T-cell (primary cell): ENCODE results near the gene NPR1. TPM values are rescaled to one million over a fixed set of nuclear protein-coding genes. Genes with fewer than 3 reads are reported as not detected.
"Not testable (repeated sequence)": the region's sequence is repeated elsewhere in the genome, so short reads cannot be mapped to it uniquely, and the experiment has no call there.

Experiments used
- ATAC-seq, 4 experiments: fragments of 200-7000 bp in 3 of 4; fragments of 150-1000 bp in 1 of 4; cut with Tn5 transposase; replicated peaks in 1 of 4; 1 replicate in 3 of 4; 2 replicates in 1 of 4; pipeline ENCODE4 v1.10.0; 2021; ENCODE audit warnings: moderate library complexity in 3 of 4, mild to moderate bottlenecking in 2 of 4, moderate number of reproducible peaks in 1 of 4
- CTCF ChIA-PET, 2 donors: fragments of 300-600 bp; sonication (Branson Sonifier 250); formaldehyde crosslinking; loops; one replicate each; lab custom pipeline; 2022; ENCODE audit warnings: antibody characterized with exemption in 2 of 2; lab: Charles Lee
- POLR2A ChIA-PET, 2 donors: fragments of 300-600 bp; sonication (Branson Sonifier 250); formaldehyde crosslinking; loops; one replicate each; lab custom pipeline; 2022; ENCODE audit warnings: antibody characterized with exemption in 2 of 2; lab: Charles Lee
- DNase-seq, 35 experiments: peaks; one replicate each; pipeline versions ENCODE4 v3.0.0 to v3.0.0-alpha.2; 2013 to 2023
- H3K27ac ChIP-seq: one replicate; pipeline ENCODE4 v1.5.1; 2013; ENCODE audit warnings: low read length
- H3K27me3 ChIP-seq, 2 experiments: replicated peaks in 1 of 2; 1 replicate in 1 of 2; 2 replicates in 1 of 2; pipeline versions ENCODE4 v1.6.1 to v1.7.0; 2013; ENCODE audit warnings: low read length in 1 of 2, mixed read lengths in 1 of 2; ENCODE audit not compliant: control insufficient read depth in 2 of 2, insufficient read depth in 2 of 2; ENCODE audit errors: extremely low read depth in 1 of 2
- H3K36me3 ChIP-seq, 2 donors: 1 replicate in 1 of 2; 2 replicates in 1 of 2; pipeline versions ENCODE4 v1.6.1 to v1.7.0; 2013; ENCODE audit warnings: low read length in 1 of 2; ENCODE audit not compliant: control insufficient read depth in 2 of 2, insufficient read depth in 1 of 2; ENCODE audit errors: extremely low read depth in 1 of 2
- H3K4me1 ChIP-seq, 2 experiments: 1 replicate in 1 of 2; 2 replicates in 1 of 2; pipeline versions ENCODE4 v1.6.1 to v1.7.0; 2013; ENCODE audit warnings: low read length in 2 of 2, mixed read lengths in 1 of 2; ENCODE audit not compliant: insufficient read depth in 2 of 2, control insufficient read depth in 1 of 2; ENCODE audit errors: extremely low read depth in 1 of 2
- H3K4me3 ChIP-seq, 2 donors: 1 replicate in 1 of 2; 2 replicates in 1 of 2; pipeline versions ENCODE4 v1.5.1 to v1.7.0; 2013; ENCODE audit warnings: mild to moderate bottlenecking in 2 of 2, low read length in 1 of 2, moderate library complexity in 1 of 2; ENCODE audit not compliant: control insufficient read depth in 1 of 2; ENCODE audit errors: extremely low read depth in 1 of 2
- H3K9me3 ChIP-seq: 2 replicates; pipeline ENCODE4 v1.7.0; 2013
- H3K27ac Mint-ChIP-seq, 2 donors: one replicate each; pipeline ENCODE4 v1.8.0; 2020 to 2021; ENCODE audit warnings: mild to moderate bottlenecking in 2 of 2, mixed read lengths in 2 of 2
- H3K27me3 Mint-ChIP-seq, 2 donors: one replicate each; pipeline ENCODE4 v1.8.0; 2021 to 2022; ENCODE audit warnings: mixed read lengths in 2 of 2
- H3K36me3 Mint-ChIP-seq: one replicate; pipeline ENCODE4 v1.8.0; 2021; ENCODE audit warnings: mixed read lengths
- H3K4me1 Mint-ChIP-seq, 3 donors: one replicate each; pipeline ENCODE4 v1.8.0; 2020 to 2022; ENCODE audit warnings: mixed read lengths in 3 of 3, mild to moderate bottlenecking in 1 of 3
- H3K4me3 Mint-ChIP-seq, 3 donors: one replicate each; pipeline ENCODE4 v1.8.0; 2020 to 2022; ENCODE audit warnings: mild to moderate bottlenecking in 3 of 3, mixed read lengths in 3 of 3, moderate library complexity in 3 of 3
- H3K9me3 Mint-ChIP-seq, 3 donors: one replicate each; pipeline ENCODE4 v1.8.0; 2020 to 2022; ENCODE audit warnings: mixed read lengths in 3 of 3
- WGBS: methylation state at CpG from one replicate; pipeline ENCODE4 v1.1.5; 2013; ENCODE audit warnings: missing lambda C conversion rate; ENCODE audit not compliant: insufficient coverage; 5-methylcytosine and 5-hydroxymethylcytosine counted together
- total RNA-seq, 35 experiments: library from RNA in 6 of 35; stranded (reverse) in 6 of 35; fragments of 120-200 nt in 1 of 35; gene quantifications; one replicate each; pipeline versions ENCODE4 v1.2.1 to v1.2.4 and lab custom pipeline; 2013 to 2026

The NPR1 gene
- total RNA-seq, 5 donors from 2014 or later (not counting 1 experiment from before 2014, with no cell fraction given): 0.23 to 0.44 (median 0.35) TPM; not detected in 2

DNA sequence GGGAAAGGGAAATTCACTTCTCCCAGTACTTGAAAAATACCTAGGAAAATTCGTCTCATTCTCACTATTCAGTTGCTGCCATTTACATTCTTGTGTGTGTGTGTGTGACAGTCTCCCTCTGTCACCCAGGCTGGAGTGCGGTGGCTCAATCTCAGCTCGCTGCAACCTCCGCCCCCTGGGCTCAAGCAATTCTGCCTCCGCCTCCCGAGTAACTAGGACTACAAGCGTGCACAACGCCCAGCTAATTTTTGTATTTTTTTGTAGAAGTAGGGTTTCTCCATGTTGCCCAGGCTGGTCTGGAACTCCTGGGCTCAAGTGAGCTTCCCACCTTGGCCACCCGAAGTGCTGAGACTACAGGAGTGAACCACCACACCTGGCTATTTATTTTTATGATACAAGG lies 18.8 kb upstream of the NPR1 start:
- ChIA-PET POLR2A (interaction anchor here (1.1 to 2.1 kb wide), 2 partner anchors 11 to 25 kb away, joined by 3 to 9 read pairs; partner anchors contain the start of gene CHTOP (in 1 of the 2)), CTCF (interaction anchor here in 1 of 2 donors (2.1 kb wide), 1 partner anchor 26 kb away, joined by 6 read pairs; the partner anchor contains the start of gene CHTOP)
- WGBS: no CpG with 5 or more reads among the region's 9 CpGs
- Histone ChIP-seq H3K4me1 (peaks cover 5 to 22% of the 10 kb centered on the region in 2 experiments), H3K36me3 (peaks cover 17 to 41% of the 10 kb centered on the region in 2 donors), H3K27me3 (no peaks in the 10 kb centered on the region), H3K9me3 (no peaks in the 10 kb centered on the region), H3K27ac (no peak overlapping the region), H3K4me3 (no peak overlapping the region)
- Mint-ChIP-seq H3K36me3 (peaks cover 22% of the 10 kb centered on the region), H3K9me3 (no peaks in the 10 kb centered on the region), H3K27me3 (no peaks in the 10 kb centered on the region), H3K27ac (peak overlapping the region; percentile 93 to 94), H3K4me3 (peak overlapping the region; percentile 92 to 94 (median 94)), H3K4me1 (peaks cover 16 to 18% (median 17%) of the 10 kb centered on the region in 3 donors)
- DNase-seq (no peak), ATAC-seq (no peak)

DNA sequence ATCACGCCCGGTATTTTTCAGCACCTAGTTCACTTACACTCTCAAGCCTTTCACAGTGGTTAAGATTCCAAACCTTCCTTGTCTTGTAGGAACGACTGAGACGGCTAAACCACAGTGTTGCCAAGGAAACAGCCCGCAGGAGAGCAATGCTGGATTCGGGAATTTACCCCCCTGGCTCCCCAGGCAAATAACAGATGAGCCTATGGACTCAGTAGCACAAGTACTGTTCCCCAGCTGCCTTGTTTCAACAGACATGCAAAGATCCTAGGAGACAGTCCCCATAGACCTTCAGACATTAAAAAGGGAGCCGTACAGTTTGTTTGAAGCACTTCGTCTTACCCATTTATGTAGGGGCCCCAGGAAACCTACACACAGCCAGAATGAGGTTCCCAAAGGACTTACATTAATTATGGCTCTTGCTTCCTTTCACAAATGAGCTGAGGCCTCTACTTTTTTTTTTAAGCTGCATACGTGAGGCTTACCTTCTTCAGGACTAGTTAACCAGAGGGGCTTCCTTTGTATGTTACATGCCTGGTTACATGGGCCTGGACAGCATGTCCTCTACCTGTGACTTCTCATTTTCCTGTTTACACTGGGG lies 17.3 kb upstream of the NPR1 start:
- H3K4me3 ChIP-seq: no peak overlapping the region
- ChIA-PET CTCF (no interaction called here), POLR2A (no interaction called here)
- ATAC-seq (no peak), DNase-seq (no peak)
- H3K4me1 Mint-ChIP-seq: peaks cover 16 to 18% (median 18%) of the 10 kb centered on the region in 3 donors
- no peak overlapping the region for H3K27ac ChIP-seq
- H3K9me3 ChIP-seq: no peaks in the 10 kb centered on the region
- H3K4me3 Mint-ChIP-seq: peak overlapping the region in 2 of 3 donors; percentile 27 to 31
- 76% methylated on average over 6 of the region's 9 CpGs for WGBS
- no peaks in the 10 kb centered on the region for H3K27me3 Mint-ChIP-seq
- no peaks in the 10 kb centered on the region for H3K9me3 Mint-ChIP-seq
- no peaks in the 10 kb centered on the region for H3K27me3 ChIP-seq
- H3K4me1 ChIP-seq: peaks cover 5 to 22% of the 10 kb centered on the region in 2 experiments
- H3K27ac Mint-ChIP-seq: no peak overlapping the region
- H3K36me3 Mint-ChIP-seq: peaks cover 35% of the 10 kb centered on the region
- peaks cover 23 to 57% of the 10 kb centered on the region in 2 donors for H3K36me3 ChIP-seq

DNA sequence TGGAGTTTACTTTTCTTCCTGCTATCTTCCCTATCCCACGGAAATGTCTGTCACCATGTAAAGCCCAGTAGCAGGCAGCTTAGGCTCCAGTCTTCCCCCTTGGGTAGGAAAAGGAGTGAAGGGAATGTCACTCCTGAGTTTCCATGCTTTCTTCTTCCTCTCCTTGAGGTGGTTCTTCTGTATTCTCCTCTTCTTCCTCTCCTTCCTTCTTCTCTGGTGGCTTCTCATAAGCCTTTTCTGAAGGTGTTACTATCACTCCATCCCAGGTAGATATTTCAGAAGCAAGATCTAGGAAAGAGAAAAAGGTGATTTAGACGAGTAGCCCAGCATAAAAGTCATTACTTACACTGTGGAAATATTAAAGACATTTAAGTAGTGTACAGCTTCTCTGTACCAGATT lies 16.2 kb upstream of the NPR1 start:
- Histone ChIP-seq H3K27me3 (no peaks in the 10 kb centered on the region), H3K4me1 (peaks cover 5 to 22% of the 10 kb centered on the region in 2 experiments), H3K36me3 (peaks cover 28 to 67% of the 10 kb centered on the region in 2 donors), H3K4me3 (no peak overlapping the region), H3K27ac (no peak overlapping the region), H3K9me3 (no peaks in the 10 kb centered on the region)
- ChIA-PET CTCF (interaction anchor here in 1 of 2 donors (0.8 kb wide), 1 partner anchor 29 kb away, joined by 3 read pairs; no protein-coding TSS in a partner anchor), POLR2A (no interaction called here)
- Mint-ChIP-seq H3K4me3 (no peak overlapping the region), H3K36me3 (peaks cover 40% of the 10 kb centered on the region), H3K9me3 (no peaks in the 10 kb centered on the region), H3K4me1 (peaks cover 16 to 18% (median 18%) of the 10 kb centered on the region in 3 donors), H3K27ac (no peak overlapping the region), H3K27me3 (no peaks in the 10 kb centered on the region)
- ATAC-seq: no peak
- no CpG with 5 or more reads among the region's 2 CpGs for WGBS
- no peak for DNase-seq

DNA sequence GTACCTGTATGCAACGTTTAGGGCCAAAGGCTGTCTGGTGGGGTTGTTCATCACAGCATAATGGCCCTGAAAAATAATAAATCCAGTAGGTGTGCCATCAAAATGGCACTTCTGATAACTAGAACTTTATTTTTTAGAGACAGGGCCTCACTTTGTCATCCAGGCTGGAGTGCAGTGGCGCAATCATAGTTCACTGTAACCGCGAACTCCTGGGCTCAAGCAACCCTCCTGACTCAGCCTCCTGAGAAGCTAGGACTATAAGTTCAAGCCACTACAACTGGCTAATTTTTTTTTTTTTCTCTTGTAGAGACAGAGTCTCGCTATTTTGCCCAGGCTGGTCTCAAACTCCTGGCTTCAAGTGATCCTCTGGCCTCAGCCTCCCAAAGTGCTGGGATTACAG lies 15.3 kb upstream of the NPR1 start:
- peaks cover 50% of the 10 kb centered on the region for H3K36me3 Mint-ChIP-seq
- ATAC-seq (no peak), DNase-seq (no peak)
- H3K4me1 ChIP-seq: peaks cover 8 to 17% of the 10 kb centered on the region in 2 experiments
- POLR2A ChIA-PET: no interaction called here
- no peak overlapping the region for H3K4me3 Mint-ChIP-seq
- 69% methylated on average over 2 of the region's 5 CpGs for WGBS
- no peaks in the 10 kb centered on the region for H3K27me3 ChIP-seq
- H3K4me3 ChIP-seq: no peak overlapping the region
- H3K27ac Mint-ChIP-seq: no peak overlapping the region
- H3K9me3 Mint-ChIP-seq: no peaks in the 10 kb centered on the region
- H3K27me3 Mint-ChIP-seq: no peaks in the 10 kb centered on the region
- no peaks in the 10 kb centered on the region for H3K9me3 ChIP-seq
- H3K27ac ChIP-seq: no peak overlapping the region
- H3K4me1 Mint-ChIP-seq: peaks cover 24 to 26% (median 25%) of the 10 kb centered on the region in 3 donors
- CTCF ChIA-PET: interaction anchor here in 1 of 2 donors (0.6 kb wide), 1 partner anchor 9 kb away, joined by 6 read pairs; no protein-coding TSS in a partner anchor
- H3K36me3 ChIP-seq: peaks cover 34 to 77% of the 10 kb centered on the region in 2 donors

DNA sequence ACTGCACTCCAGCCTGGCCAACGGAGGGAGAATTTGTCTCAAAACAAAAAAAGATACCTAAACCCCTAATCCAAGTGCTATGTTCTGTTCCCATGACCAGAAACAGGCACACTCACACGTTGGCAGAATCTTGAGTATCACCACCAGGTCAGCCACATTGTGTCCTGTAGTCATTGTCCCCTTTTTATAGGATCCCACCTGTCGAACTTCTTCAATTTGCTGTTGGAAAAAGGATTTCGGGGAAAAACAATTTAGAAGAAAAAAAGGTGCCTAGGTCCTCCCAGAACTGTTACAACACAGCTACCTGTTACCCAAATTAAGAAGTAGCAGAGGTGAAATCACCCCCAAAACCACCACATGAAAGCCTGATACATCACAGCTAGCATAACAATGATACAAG lies 11.0 kb upstream of the NPR1 start:
- no peak overlapping the region for H3K4me3 Mint-ChIP-seq
- H3K27ac ChIP-seq: no peak overlapping the region
- no peak overlapping the region for H3K27ac Mint-ChIP-seq
- CTCF ChIA-PET: no interaction called here
- no peaks in the 10 kb centered on the region for H3K9me3 ChIP-seq
- no peak for ATAC-seq
- peaks cover 15 to 25% of the 10 kb centered on the region in 2 experiments for H3K4me1 ChIP-seq
- DNase-seq: no peak
- no peak overlapping the region for H3K4me3 ChIP-seq
- H3K9me3 Mint-ChIP-seq: no peaks in the 10 kb centered on the region
- POLR2A ChIA-PET: no interaction called here
- H3K36me3 ChIP-seq: peaks cover 31 to 62% of the 10 kb centered on the region in 2 donors
- no peaks in the 10 kb centered on the region for H3K27me3 Mint-ChIP-seq
- H3K4me1 Mint-ChIP-seq: peaks cover 12 to 32% (median 27%) of the 10 kb centered on the region in 3 donors
- H3K27me3 ChIP-seq: no peaks in the 10 kb centered on the region
- WGBS: 100% methylated on average over 1 of the region's 4 CpGs
- peaks cover 46% of the 10 kb centered on the region for H3K36me3 Mint-ChIP-seq

DNA sequence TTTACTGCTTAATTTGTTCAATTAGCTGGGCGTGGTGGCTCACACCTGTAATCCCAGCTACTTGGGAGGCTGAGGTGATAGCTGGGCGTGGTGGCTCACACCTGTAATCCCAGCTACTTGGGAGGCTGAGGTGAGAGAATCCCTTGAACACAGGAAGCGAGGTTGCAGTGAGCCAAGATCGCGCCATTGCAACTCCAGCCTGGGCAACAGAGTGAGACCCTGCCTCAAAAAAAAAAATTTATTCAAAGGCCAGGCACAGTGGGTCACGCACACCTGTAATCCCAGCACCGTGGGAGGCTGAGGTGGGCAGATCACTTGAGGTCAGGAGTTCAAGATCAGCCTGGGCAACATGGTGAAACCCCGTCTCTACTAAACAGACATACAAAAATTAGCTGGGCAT lies 9.8 kb upstream of the NPR1 start:
- peaks cover 15 to 25% of the 10 kb centered on the region in 2 experiments for H3K4me1 ChIP-seq
- H3K9me3 Mint-ChIP-seq, H3K27ac ChIP-seq, H3K27ac Mint-ChIP-seq, H3K4me3 ChIP-seq, DNase-seq, H3K9me3 ChIP-seq, H3K27me3 Mint-ChIP-seq, ATAC-seq, H3K27me3 ChIP-seq, POLR2A ChIA-PET, CTCF ChIA-PET: not testable (repeated sequence)
- Mint-ChIP-seq H3K4me1 (peaks cover 12 to 32% (median 27%) of the 10 kb centered on the region in 3 donors), H3K4me3 (peak overlapping the region in 2 of 3 donors; percentile 28 to 59), H3K36me3 (peaks cover 45% of the 10 kb centered on the region)
- WGBS: 97% methylated on average over 4 of the region's 8 CpGs
- H3K36me3 ChIP-seq: peaks cover 22 to 50% of the 10 kb centered on the region in 2 donors
